Jurkat, Clone E6-1 (cell line): ENCODE data around the gene ST6GAL1.
A peak's percentile ranks its signal among the peaks of the same experiment; 100 is the strongest.
"Not testable (repeated sequence)": the region's sequence is repeated elsewhere in the genome, so short reads cannot be mapped to it uniquely, and the experiment has no call there.

Experiments
- DNase-seq: peaks from one replicate; pipeline ENCODE4 v3.0.0-alpha.2; 2011; ENCODE audit warnings: low read depth, low spot score
- H3K4me3 ChIP-seq: 2 replicates; pipeline ENCODE4 v1.5.1; 2011; ENCODE audit warnings: mild to moderate bottlenecking, low read length, control low read depth, moderate library complexity

Gene ST6GAL1

DNA sequence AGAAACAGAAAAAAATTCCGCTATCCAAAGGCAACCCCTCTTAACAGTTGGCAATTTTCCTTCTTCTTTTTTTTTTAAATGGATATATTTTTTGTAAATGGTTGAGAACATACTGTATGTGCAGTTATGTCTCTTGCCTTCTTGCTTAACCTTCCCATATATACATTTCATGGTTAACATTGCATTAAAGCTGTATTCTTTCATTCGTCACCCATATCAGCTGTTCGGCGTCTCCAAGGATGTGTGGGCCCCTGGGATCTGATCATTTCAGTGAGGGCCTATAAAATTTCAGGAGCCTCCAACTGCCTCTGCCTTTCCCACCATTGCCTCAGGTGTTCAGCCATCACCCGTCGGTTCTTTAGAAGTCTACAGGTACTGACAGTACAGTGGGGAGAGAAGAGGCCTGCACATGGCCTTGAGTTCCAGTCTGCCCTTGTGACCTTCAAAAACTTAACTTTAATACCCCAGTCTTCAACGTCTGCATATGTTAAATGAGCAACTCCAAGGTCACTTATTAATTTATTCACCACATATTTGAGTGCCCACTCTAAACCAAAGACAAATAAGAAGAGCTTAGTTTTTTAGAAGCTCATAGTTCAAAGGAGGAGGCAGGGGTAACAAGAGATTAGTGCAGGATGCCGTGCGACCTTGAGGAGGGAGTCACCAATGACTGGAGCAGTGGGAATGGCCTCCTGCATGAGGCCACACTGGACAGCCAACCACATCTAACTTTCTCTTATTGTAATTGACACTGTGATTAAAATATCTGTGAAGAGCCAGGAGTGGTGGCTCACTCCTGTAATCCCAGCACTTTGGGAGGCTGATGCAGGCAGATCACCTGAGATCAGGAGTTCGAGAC lies 6.9 kb downstream of the ST6GAL1 start:
- DNase-seq, result no peak
- H3K4me3 ChIP-seq, result no peak overlapping the region

DNA sequence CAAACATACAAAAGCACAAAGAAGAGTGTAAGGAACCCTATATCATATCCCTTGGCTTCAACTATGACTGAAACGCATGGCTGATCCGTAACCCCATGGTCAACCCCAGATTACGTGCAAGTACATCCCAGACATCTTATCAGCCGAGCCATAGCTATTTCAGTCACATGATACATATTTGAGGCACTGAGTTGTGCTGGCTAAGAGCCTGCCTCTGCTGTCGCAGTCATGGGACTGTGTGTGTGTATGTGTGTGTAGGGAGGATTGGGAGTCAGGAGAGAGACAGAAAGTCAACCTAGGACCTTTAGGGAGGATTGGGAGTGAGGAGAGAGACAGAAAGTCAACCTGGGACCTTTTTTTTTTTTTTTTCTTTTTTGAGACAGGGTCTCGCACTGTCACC lies 8.4 kb downstream of the ST6GAL1 start:
- no peak overlapping the region for H3K4me3 ChIP-seq
- no peak for DNase-seq

DNA sequence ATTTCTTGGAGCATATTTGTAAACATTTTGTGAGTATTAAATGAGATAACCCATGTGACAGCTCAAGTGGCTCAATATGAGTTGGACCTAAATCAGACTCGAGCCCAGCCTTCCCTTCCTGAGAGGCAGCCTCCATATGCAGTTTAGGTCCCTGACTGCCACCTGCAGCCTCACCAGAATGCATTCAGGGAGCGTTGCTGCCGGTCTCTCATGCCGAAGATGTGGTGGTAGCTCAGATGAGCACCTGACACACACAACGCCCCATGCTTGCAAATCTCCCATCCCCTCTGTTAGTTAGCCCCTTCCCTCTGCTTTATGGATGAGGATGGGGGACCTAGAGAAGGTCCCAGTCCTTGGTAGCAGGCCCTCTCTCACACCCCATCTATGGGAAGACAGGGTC lies 9.2 kb downstream of the ST6GAL1 start:
- DNase-seq, result no peak
- H3K4me3 ChIP-seq, result no peak overlapping the region

DNA sequence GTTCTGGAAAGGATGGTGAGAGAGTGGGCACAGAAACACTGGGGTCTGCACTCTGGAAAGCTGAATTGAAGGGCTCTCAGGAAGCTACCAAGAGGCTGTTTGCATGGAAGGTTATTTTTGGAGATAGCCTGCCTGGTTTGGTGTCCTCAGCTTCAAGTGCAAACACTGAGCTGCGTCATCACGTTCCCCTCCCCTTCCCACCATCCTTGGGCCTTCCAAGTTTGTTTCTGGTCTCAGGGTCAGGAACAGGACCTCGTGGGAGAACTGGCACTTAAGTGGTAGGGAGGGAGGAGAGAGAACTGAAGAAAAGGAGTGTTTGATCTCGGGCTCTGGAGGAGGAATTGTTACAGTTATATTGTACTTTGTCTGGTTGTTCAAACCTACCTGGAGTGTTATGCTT lies 10.6 kb downstream of the ST6GAL1 start:
- no peak overlapping the region for H3K4me3 ChIP-seq

DNA sequence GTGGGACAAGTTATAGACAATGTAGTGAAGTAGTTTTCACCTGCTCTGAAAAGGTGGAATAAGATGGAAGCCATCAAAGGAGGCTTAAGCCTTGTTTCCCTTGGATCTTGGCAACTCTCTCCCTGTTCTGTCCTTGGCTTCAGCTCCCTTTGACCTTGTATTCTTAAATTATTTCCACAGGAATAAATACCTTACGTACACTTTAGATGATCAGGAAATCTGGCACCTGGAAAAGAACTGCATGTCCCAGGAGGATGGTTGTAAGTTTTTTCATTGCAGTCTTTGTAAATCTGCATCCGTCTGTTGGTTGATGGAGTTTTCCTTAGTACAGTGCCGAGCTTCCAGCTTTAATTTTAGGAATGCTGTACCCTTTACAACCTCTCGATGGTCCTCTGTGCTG lies 11.8 kb downstream of the ST6GAL1 start:
- DNase-seq, result no peak
- no peak overlapping the region for H3K4me3 ChIP-seq

More for the DNA sequence above, 10.6 kb downstream of the ST6GAL1 start:
- DNase-seq, result no peak

DNA sequence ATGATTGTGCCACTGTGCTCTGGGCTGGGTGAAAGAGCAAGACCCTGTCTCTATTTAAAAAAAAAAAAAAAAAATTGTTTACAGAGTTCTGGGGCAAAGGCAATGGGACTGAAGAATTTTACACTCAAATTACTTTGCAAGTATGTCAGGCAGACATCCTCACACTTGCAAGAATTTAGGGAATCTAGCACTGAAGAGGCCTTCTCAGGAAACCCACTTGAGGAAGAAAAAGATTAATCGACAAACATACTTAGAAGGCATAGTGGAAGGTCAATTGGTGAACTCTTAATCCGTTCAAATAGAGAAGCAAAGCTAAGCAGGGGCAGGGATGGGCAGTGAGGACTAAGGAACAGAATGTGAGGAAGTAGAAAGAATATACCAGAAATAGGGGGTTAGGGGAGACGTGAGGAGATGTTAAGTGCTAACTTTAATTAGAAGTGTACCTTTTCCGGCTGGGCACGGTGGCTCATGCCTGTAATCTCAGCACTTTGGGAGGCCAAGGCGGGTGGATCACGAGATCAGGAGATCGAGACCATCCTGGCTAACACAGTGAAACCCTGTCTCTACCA lies 15.0 kb downstream of the ST6GAL1 start:
- DNase-seq, result no peak
- no peak overlapping the region for H3K4me3 ChIP-seq

DNA sequence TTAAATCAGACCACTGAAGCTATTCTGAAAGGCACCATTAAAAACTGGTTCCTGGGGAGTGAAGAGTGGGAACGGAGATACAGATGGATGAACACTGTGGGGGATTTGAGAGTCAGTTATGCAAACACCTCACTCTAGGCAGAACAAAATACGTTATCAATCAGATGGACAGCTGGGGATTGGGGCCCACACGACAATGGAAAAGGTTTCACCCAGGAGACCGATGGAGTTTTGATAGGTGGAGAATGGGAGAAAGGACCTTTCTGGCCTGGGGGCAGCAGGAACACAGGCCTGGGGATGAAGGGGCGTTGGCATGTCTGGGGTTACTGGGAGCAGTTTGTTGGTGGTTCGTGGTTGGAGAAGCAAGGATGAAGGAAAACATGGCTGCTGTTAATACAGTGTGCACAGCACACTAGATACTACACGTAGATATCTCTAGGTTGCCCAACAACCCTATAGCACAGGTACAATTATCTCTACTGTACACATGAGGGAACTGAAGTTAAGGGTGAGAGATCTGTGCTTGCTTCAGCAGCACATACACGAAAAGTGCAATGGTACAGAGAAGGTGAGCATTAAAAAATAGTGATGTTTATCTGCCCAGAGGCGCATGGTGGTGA lies 16.5 kb downstream of the ST6GAL1 start:
- no peak for DNase-seq
- no peak overlapping the region for H3K4me3 ChIP-seq

DNA sequence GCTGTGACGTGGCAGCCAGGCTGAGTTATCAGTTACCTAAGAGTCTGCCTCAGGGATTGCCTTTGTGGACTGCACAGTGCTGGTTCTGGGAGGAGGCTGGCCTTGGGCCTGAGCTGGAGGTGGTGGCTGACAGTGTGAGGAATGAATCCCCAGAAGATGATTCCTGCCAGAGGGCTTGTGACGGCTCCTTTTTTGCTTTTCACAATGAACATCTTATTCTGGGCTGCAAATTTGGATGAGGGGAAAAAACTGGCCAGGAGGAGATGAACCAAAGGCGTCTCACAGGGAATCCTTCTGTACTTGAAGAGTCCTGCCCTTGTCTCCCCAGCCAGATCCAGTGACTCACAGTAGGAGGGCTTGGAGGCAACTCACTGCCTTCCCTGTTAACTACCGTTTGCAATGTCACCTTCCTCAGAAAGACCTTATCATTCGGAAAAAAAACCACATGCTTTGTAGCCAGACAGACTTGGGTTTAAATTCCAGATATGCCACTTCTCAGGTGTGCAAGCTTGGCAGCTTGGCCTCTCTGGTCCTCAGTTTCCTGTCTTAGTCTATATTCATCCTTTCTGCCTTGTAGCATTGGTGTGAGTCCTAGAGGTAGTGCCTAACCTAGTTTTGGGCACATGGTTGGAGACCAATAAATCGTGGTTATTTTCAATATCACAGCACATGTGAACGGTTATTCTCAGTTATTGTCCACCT lies 19.1 kb downstream of the ST6GAL1 start:
- DNase-seq, result no peak
- no peak overlapping the region for H3K4me3 ChIP-seq

DNA sequence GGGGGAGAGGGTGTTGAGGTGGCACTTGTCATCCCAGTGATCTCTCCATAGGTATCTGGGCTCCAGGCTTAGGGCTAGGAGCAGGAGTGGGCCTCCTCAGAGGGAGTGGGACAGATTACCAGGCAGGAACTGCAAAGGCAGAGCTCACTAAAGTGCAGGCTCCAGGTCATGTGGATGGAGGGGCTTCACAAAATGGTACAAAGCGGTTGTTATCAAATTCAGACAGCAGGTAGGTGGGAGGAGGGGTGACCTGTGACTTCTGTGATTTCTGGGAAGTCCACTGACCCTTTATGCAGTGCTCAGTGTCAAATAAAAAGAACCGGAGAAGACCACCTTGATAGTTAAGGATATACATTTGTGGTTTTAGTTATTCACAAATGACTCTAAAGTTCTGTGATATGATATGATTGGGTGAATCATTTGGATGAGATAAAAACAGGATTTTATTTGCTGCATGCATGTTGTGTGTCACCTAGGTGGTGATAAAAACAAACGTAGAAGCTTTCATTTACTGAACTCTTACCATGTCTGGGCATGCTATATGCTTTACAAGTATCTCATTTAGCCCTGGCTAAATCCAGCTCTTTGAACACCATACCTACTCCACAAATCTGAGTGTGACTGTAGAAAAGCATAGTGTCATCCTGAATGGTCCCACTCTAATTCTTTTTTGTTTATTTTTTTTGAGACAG lies 20.2 kb downstream of the ST6GAL1 start:
- no peak overlapping the region for H3K4me3 ChIP-seq
- no peak for DNase-seq

DNA sequence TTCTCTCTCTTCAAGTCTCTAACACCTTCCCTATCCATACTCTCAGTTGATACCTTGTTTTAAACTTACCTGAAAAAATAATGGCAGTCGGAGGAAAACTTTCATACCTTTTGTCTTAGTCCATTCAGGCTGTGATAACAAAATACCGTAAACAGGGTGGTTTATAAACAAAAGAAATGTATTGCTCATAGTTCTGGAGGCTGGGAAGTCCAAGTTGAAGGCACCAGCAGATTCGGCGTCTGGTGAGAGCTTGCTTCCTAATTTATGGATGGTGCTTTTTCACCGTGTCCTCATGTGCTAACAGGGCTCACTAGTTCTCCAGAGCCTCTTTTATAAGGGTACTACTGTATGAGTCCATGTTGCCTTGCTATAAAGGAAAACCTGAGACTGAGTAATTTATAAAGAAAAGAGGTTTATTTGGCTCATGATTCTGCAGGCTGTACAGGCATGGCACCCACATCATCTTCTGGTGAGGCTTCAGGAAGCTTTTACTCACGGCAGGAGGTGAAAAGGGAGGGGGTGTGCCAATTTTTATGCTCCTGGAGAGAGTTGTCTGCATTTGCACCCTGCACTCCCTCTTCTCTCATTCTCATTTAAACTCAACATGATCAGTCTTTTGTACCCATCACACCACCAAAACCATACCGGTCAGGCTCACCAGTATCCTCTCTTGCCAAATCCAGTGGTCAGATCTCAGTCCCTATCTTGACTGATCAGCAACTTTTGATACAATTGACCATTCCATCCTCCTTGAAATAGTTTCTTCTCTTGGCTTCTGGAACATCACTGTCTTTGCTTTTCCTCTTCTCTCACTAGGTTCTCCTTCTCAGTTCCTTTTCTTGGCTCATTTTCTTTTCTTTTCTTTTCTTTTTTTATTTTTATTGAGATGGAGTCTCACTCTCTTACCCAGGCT lies 21.6 kb downstream of the ST6GAL1 start:
- no peak for DNase-seq
- no peak overlapping the region for H3K4me3 ChIP-seq

DNA sequence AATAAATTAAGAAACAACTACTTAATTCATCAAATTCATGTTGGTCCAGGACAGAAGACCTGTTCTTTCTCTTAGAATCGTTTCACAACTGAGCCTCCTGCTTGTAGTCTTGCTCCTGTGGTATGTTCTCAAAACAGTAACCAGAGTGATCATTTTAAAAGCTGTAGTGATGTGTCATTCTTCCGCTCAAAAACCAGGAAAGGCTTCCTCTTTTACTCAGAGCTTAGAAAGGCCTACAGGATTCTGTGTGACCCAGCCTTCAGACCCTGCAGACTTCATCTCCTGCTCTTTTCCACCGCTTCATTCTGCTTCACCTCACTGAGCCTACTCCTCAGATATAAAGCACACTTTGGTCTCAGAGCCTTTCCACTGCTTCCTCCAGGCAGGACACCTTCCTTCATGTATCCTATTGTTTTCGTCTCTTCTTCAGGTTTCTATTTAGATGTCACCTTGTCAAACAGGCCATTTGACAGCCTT lies 22.7 kb downstream of the ST6GAL1 start:
- DNase-seq, result no peak
- H3K4me3 ChIP-seq, result no peak overlapping the region

DNA sequence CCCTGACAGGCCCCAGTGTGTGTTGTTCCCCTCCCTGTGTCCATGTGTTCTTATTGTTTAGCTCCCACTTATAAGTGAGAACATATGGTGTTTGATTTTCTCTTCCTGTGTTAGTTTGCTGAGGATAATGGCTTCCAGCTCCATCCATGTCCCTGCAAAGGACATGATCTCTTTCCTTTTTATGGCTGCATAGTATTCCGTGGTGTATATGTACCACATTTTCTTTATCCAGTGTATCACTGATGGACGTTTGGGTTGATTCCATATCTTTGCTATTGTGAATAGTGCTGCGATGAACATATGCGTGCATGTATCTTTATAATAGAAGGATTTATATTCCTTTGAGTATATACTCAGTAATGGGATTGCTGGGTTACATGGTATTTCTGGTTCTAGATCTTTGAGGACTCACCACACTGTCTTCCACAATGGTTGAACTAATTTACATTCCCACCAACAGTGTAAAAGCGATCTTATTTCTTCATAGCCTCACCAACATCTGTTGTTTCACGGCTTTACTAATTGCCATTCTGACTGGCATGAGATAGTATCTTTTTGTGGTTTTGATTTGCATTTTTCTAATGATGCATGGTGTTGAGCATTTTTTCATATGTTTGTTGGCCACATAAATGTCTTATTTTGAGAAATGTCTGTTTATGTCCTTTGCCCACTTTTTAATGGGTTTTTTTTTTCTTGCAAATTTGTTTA lies 23.8 kb downstream of the ST6GAL1 start:
- peak; percentile 31 for DNase-seq
- not testable (repeated sequence) for H3K4me3 ChIP-seq

DNA sequence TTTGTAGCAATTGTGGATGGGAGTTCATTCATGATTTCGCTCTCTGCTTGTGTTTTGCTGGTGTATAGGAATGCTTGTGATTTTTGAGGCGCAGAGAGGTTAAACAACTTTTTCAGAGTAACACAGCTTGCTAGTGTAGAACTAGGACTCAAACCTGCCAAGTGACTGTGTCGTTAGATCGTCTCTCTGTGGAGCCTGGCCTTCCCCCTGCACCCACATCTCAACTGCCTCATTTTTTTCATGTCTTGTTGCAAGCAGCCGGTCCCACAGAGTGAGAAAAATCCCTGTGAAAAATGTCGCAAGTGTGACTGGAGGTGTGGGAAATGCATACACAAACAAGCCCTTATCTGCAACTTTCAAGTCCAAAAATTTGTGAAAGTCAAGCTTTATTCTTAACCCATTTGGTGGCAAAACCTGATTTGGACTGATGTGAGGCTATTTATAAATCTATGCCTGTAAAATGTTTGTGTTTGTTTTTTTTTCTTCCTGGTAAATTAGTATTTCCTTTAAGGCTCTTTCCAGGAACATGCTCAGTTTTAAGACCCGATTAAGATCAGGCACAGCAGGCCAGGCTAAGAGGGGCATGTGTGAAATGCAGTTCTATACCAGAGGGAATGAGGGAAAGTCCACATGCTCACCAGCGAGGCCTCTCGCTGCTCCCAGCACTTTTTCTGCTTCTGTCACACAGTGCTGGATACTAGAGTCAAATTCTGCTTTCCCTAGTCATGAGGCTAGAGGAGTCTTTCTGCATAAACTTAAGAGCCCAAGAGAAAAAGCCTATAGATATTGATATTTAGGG lies 25.8 kb downstream of the ST6GAL1 start:
- DNase-seq, result no peak
- no peak overlapping the region for H3K4me3 ChIP-seq

DNA sequence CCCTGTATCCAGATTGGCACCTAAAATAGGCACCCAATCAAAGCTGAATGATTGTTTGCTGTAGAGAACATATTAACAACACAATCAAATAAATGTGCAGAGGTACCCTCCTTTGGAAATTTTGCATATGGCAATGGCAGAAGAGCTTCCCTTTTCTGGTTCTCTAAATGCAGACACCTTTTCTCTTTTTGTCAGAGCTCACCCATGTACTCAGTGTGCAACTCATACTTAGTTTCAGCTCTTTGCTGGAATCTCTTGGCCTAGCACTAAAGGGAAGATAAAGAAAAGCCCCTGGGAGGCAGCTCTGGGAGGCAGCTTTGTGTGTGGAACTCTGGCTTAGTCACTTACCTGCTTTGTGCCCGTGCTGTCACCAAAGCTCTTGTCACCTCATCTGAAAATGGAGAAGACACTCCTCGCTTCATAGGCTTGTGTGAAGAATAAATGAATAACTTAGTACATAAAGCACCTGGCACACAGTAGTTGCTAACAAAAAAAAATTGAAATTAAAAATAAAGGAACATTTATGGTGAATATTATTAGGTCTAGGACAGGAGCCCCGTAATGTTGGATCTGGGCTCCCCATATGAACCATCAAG lies 28.8 kb downstream of the ST6GAL1 start:
- H3K4me3 ChIP-seq, result no peak overlapping the region
- DNase-seq, result no peak

DNA sequence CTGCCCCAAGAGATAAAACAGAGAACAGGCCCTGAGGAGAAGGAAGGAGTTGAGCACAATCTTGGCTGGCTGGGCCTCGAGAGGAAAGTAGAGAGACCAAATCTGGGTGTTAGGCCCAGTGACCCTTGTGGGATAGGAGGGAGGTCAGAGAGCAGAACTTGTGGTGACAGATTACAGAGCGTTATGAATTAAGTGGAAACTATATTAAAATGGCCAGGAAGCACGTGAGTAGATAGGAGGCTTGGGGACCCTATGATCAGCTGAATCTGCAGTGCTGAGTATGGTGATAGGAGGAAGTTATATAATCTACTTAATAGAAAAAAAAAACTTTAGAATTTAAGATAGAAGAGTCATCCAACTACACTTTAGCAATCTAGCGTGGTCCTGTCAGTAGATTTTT lies 30.0 kb downstream of the ST6GAL1 start:
- DNase-seq, result no peak
- no peak overlapping the region for H3K4me3 ChIP-seq

DNA sequence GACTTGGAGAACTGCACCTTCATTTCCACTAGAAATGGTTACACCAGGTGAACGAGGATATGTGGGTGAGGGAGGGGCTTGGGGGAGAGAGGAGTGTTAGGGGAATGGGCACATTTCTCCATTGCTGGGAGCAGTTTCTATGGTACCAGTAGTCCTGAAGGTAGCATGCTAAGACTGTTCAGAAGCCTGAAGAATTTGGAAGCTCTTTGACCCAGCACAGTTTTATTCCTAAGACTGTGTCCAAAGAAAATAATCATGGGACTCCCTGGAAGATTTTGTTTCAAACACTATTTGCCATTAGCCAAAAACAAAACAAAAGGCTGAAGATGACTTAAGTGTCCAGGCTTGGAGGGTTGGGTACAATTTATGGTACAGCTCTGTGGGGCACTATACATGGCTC lies 32.1 kb downstream of the ST6GAL1 start:
- H3K4me3 ChIP-seq, result no peak overlapping the region
- no peak for DNase-seq

DNA sequence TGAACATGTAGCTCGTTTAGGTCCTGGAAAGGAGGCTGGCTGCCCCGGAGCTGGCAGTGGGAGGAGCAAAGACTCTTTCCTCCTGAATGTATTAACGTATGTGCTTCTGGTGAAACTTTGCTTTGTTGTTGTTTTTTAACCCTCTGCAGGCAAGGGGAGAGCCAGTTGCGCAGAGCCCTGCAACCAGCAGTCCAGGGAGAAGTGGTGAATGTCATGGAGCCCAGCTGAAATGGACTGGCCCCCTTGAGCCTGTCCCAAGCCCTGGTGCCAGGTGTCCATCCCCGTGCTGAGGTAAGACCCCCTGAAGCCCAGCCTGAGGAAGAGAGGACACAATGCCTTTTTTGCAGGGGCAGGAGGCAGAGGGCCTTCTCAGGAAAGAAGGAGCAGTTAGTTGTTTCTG lies 33.3 kb downstream of the ST6GAL1 start:
- H3K4me3 ChIP-seq, result no peak overlapping the region
- DNase-seq, result no peak
